NCI-H748 treated with DMSO at 0.1 percent for 48 hours (cell line): Measurements from ENCODE around the gene G6PD.

ENCODE experiments used
- DNase-seq: peaks from one replicate; lab custom pipeline; 2025; lab: John Stamatoyannopoulos, UW

G6PD gene

DNA sequence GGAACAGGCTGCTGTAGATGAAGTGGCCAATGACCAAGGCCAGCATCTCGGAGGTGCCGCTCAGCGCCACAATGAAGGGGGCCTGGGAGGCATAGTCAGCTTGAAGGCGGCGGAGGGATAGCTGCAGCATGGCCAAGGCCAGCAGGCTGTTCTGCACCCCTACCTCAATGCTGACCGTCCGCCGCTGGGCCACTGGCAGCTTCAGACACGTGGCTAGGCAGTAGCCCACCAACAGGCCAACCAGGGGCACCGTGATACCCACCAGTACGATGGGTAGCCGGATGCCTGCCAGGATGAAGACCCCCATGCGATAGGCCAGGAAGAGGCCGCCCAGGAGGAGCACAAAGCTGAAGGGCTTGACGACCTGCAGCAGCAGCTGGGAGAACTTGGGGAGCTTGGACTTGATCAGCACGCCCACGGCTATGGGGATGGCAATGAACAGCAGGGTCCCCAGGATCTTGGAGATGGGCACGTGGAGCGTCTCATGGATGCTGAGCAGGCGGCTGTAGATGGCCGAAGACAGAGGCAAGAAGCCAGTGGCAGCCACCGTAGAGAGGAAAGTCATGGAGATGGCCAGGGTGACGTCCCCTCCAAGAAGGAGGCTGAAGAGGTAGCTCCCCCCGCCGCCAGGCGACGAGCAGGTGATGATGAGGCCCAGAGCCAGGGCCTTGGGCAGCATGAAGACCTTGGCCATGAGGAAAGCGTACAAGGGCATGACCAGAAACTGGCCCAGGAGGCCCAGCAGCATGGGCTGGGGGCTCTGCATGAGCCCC lies 58.9 kb downstream of the G6PD start:
- no peak for DNase-seq

DNA sequence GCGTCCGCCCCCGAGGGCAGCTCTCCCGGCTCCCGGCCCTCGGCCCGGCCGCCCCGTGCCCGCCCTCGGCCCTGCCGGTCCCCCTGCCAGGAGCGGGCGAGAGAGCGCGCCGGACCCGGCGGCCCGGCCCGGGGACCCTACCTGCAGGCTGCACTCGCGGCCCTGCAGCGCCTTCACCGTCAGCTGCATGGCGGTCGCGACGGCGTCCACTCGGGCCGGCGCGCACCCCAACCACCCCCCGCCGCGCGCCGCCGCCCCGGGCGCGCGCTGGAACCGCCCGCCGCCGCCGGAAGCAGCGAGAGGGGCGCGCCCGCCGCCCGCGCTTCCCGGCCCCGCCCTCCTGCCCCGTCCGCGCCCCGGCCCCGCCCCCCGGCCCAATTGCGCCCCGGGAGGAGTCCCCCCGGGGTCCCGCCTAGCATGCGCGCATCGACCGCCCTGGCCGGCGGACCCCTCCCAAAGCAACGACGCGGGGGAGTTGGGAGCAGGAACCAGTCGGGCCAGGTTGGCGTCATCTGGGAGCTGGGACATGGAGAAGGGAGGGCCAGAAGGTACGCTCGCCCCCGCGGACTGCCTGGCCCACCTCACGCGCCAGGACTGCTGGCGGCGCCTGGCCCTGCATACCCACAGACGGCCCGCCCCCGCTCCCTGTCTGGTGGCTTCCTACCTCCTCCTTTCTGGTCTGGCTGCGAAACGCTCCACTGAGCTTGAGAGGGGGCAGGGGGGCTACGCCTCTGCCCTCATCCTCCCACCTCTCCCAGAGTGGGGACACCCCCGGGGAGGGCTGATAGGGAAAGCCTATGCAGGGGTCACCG lies 60.0 kb downstream of the G6PD start, which contains the start of gene UBL4A:
Gene UBL4A (minus strand): TSS at position 220 of the 812 bp plus-strand sequence. CDS start 31 bp downstream, at position 189.
- DNase-seq, result peak; percentile 57

DNA sequence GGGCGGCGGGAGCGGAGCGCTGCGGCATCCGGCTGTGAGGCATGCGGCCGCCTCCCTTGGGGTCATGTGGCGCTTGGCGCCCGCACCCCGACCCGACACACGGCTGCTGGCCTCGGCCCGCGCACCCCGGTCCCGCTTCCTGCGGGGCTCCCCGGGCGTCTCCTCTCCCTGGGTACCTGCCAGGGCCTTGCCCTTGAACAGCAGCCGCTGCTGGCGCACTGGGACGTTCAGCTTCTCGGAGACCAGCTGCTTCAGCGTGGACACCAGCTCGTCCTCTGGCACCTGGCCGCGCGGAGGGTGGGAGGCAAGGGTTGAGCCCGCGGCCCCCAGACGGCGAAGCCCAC lies 60.6 kb downstream of the G6PD start:
- no peak for DNase-seq

DNA sequence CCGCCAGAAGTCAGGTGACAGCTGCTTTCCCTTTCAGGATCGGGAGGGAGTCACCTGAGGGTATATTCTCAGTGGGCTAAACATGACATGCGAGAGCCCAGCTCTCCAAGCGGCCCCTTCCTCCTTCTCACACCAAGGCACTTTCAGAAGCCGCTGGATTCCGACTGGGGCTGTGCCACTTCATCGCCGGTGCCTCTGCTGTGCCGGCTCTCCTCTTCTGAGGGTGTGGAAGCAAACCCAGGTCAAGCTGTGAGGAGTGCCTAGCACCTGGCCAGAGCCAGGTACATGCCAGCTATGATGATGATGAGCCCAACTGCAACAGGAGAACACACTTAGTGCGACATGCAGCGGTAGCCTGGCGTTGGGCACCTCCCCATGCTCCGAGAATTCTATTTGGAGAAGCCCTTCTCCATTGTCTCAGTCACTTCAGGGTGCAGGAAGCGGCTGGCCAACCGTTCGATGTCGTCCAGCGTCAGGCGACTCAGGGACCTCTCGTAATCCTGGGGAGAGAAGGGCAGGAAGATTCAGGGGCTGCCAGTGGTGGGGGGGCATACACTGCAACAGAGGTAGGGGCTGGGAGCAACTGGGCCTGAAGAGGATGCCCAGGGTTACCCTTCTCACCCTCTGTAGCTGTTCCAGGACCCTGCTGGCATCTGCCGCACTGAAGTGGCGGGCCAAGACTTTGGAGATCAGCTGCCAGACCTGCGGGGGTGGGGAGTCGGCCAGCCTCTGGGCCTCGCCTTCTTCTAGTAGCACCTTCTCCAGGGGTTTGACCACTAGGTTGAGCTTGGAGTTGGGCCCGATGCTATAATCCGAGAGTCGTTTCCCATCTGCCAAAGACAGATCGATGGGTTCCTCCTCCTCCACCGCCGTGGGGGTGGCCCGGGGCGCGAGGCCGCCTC lies 61.2 kb downstream of the G6PD start:
- DNase-seq, result no peak

DNA sequence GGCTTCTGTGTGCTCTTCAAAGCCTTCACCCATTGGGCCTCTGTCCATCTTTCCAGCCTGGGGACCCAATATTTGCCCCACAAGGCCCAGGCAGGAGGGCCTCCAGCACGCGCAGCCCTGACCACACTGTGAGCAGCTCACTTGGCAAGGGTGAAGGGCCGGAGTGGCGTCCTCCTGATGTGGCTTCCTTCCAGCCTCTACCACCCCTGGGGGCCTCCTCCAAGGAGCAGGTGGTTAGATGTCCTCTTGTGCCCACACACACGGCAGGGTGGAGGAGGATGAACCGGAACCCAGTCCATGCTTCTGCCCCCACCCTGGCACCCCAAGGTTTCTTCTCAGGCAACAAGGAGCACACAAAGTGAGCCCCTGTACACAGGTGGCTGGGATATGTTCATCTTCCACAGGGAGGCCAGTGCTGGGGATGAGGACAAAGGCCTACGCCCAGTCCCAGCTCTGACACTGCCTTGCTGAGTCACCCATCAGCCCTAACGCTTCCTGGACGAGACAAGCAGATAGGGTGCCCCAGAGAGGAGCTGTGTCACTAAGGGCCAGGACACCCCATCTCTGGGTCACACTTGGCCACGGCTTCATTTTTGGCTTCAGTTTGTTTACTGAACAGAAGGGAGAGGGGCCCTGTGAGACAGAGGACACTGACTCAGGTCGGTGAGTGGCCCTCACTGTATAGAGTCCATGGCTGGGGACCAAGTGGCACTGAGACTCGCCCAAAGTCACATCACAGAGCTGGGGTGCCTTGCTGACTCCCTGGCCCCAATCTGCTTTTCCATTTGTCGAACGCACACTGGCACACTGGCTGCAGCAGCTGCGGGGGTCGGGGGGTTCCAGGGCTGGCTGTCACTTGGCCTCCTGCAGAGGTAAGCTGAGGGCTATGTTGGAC lies 62.1 kb downstream of the G6PD start:
- DNase-seq, result no peak

DNA sequence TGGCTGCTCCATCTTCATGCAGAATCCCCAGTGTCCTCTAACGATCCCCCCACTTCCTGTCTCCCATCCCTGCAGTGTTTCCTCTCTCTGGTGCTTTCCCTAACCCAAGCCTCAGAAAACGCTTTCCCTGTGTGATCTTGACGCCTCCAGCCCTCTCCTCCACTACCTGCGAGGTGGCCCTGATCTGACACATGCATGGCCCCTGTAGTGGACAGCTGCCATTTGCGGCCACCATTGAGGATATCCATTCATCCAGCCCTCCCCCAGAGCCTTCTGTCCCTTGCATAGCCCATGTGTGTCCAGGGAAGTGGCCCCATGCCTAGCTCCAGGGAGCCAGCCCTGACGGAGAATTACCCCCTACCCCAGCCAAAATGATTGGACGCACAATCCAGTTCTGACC lies 63.3 kb downstream of the G6PD start:
- DNase-seq, result no peak

DNA sequence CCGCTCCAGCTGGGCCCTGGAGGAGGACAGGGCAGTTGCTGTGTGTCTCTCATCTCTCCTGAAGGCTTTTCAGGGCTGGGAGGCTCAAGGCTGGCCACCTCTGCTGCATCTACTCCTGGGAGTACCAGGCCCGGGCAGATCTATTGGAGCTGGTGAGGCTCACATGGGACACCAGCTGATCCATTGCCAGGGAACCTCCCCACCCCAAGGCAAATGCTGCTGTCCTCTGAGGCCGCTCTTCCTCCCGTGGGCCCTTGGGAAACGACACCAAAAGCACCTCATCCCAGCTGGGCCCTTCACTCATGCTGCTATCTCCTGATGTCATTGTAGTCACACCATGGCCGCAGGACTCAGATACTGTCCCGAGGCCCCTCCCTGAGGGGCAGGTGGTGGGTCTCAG lies 63.9 kb downstream of the G6PD start:
- DNase-seq, result no peak

DNA sequence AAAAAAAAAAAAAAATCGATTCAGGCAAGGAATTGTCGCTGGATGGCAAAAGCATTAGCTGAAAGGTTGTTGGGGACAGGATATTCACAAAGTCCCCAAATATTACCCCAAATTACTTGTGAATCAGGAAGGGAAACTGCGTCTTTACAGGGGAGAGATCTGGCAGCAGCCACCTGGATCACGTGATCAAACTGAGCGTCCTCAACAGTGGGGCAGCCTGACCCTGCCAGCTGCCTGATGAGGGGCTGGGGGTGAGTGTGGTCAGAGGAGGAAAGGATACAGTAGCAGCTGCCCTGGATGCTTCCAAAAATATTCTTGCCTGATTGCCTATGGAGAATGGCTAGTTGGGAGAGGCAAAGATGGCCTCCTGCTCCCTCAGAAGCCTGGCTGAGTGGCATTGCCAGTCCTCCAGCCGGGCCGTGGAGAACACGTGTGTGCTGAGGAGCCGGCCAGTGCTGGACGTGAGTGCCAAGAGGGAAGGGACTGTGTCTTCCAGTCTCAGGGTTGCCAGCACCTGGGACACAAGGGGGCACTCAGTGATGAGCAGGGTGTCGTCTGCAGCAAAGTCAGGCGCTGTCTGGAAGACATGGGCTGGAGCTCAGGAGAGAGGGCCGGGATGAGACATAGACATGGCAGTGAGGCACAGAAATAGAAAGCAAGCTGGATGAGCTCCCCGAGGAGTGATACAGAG lies 64.6 kb downstream of the G6PD start:
- DNase-seq, result no peak
